ENCODE measurements around the gene BBS9. TPM values are rescaled to one million over a fixed set of nuclear protein-coding genes. Genes with fewer than 3 reads are reported as not detected.

The BBS9 gene
- total and polyA plus RNA-seq, 8 donors: 2.6 to 10.8 (median 6.0) TPM

- Histone ChIP-seq H3K9me3 (no peaks in the 10 kb centered on the region), H3K27me3 (no peaks in the 10 kb centered on the region), H3K36me3 (no peaks in the 10 kb centered on the region), H3K27ac (no peak overlapping the region), H3K4me3 (no peak overlapping the region), H3K4me1 (no peaks in the 10 kb centered on the region)
- intact Hi-C loops (cut with DNase I): no loop called here
- no peak for FAIRE-seq
- DNase-seq: no peak
- no peak for TF ChIP-seq CTCF (IDR thresholded peaks at IDR 0.05)
- WGBS, 2 donors: 62 to 75% methylated on average over 1 of the region's 1 CpG
- ATAC-seq: no peak
Measured at GRCh38 chr7:33458581-33458980, 329.2 kb downstream of the BBS9 start.

DNA sequence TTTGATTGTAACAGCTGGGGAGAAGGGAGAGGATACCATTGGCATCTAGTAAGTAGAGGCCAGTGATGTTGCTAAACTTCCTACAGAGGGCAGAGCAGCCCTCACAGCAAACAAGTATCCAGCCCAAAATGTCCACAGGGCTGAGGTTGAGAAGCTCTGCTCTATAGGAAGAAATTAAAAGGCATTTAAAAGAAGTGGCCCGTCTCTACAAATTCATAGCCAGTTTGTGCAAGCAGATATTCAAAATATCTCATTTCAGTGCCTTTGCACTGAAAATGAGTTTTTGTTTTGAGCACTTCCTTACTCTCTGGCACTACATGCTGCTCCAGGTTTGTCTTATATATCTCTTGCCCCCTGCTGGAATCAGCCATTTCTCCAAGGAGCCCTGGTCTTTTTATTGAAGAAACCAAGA lies 330.0 kb downstream of the BBS9 start:
- WGBS, 2 donors: 64 to 69% methylated on average over 1 of the region's 1 CpG
- Histone ChIP-seq H3K9me3 (no peaks in the 10 kb centered on the region), H3K4me3 (no peak overlapping the region), H3K27me3 (no peaks in the 10 kb centered on the region), H3K4me1 (no peaks in the 10 kb centered on the region), H3K36me3 (no peaks in the 10 kb centered on the region), H3K27ac (no peak overlapping the region)
- ATAC-seq (no peak), DNase-seq (no peak), FAIRE-seq (no peak)
- TF ChIP-seq CTCF (IDR thresholded peaks at IDR 0.05): no peak
- intact Hi-C loops (cut with DNase I): no loop called here

GRCh38 chr7:33463131-33463530 lies 333.8 kb downstream of the BBS9 start:
- 94 to 100% methylated on average over 2 of the region's 2 CpGs for whole genome bisulfite sequencing, 2 donors
- Histone ChIP-seq H3K36me3 (no peaks in the 10 kb centered on the region), H3K4me1 (no peaks in the 10 kb centered on the region), H3K9me3 (no peaks in the 10 kb centered on the region), H3K27ac (no peak overlapping the region), H3K27me3 (no peaks in the 10 kb centered on the region), H3K4me3 (no peak overlapping the region)
- no peak for ATAC-seq
- DNase-seq: no peak
- no peak for FAIRE-seq
- intact Hi-C loops (cut with DNase I): no loop called here
- TF ChIP-seq CTCF (IDR thresholded peaks at IDR 0.05): no peak

- 70 to 84% methylated on average over 4 of the region's 4 CpGs for WGBS, 2 donors
- TF ChIP-seq CTCF (IDR thresholded peaks at IDR 0.05): no peak
- Histone ChIP-seq H3K27me3 (no peaks in the 10 kb centered on the region), H3K36me3 (no peaks in the 10 kb centered on the region), H3K4me1 (no peaks in the 10 kb centered on the region), H3K27ac (no peak overlapping the region), H3K4me3 (no peak overlapping the region), H3K9me3 (no peaks in the 10 kb centered on the region)
- no peak for ATAC-seq
- intact Hi-C loops (cut with DNase I): no loop called here
- DNase-seq: no peak
- no peak for FAIRE-seq
Measured at GRCh38 chr7:33466203-33466602, 336.8 kb downstream of the BBS9 start.

DNA sequence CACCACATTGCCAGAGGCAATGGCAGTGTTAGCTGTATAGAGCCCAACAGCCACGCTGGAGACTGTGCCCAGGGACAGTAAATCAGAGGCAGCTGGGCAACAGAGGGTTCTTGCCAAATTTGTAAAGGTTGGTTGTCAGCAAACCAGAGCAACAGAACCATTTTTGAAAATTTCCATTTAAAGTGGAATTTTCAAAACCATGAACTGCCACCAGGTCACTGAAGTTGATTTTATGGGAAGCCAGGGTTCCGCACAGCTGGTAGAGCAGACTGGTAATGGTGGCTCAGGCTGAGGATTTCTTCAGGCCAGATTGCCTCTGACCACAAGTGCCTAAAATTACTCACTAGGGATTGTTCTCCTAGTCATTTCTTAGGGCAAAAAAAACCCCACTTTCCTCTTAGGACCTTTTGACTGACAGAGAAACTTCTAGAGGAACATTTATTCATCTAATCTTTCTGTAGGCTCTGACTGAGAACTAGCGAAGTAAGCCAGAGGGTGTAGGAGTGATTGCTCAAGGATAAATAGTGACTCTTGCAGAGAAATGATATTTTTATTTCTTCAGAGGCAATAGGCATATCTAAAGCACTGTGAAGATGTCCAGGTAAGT lies 342.4 kb downstream of the BBS9 start:
- Histone ChIP-seq H3K4me1 (no peaks in the 10 kb centered on the region), H3K27ac (no peak overlapping the region), H3K36me3 (no peaks in the 10 kb centered on the region), H3K9me3 (no peaks in the 10 kb centered on the region), H3K27me3 (no peaks in the 10 kb centered on the region), H3K4me3 (no peak overlapping the region)
- intact Hi-C loops (cut with DNase I): no loop called here
- 91 to 99% methylated on average over 3 of the region's 3 CpGs for WGBS, 2 donors
- FAIRE-seq: no peak
- ATAC-seq: no peak
- DNase-seq: no peak
- no peak for TF ChIP-seq CTCF (IDR thresholded peaks at IDR 0.05)

Measured in pancreas (tissue), 10 donors.